Stimulated activated CD4-positive, alpha-beta T cell treated with anti-CD3 and anti-CD28 coated beads, Interleukin-1b, Interleukin-23, amount 100 ng/mL, for 24 hours (primary cell): ENCODE results near the gene RXRA.

Experiments
- DNase-seq, 4 experiments: peaks; one replicate each; pipeline ENCODE4 v3.0.0-alpha.2; 2020; ENCODE audit warnings: low read depth in 4 of 4, low spot score in 1 of 4

RXRA gene

DNA sequence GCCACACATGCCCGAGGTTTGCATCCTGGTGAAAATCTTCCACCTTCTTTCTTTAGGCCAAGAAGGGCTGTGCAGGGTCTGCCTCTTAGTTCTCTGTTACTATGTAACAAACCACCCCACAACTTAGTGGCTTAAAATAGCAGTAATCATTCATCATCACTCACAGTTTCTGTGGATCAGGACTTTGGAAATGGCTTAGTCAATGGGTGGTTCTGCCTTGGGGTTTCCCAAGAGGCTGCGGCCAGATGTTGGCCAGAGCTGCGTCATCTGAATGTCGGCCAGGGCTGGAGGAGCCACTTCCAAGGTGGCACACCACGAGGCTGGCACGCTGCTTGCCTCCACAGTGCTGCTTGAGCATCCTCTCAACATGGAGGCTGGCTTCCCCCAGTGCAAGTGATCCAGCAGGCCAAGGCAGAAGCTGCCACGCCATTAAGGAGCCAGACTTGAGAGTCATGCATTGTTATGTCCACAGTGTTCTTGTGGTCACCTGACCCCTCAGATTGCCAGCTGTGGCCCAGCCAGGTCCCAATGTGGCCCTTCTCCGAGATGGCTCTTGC is 135.2 kb downstream of the RXRA start:
- no peak for DNase-seq

- no peak for DNase-seq
These were observed 136.1 kb downstream of the RXRA start for GRCh38 chr9:134462318-134462717.

DNA sequence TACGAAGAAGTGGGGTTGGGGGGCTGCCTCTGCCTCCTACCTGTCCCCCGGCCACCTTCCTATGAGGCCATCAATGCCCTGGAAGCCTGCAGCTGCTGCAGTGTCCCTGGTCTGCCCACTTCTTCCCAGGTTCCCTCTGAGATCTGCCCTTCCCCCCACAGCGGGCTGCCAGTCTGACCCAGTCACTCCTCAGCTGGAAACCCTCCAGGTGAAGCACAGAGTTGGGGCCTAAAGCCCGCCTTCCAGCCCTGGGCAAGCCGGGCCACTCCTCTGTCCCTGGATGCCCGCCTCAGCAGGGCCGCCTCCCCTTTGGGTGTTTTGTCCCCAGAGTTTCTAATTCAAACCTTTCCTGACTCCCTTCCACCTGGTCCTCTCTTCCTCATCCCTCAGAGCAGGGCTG is 137.0 kb downstream of the RXRA start:
- no peak for DNase-seq

GRCh38 chr9:134466869-134467616 is 140.8 kb downstream of the RXRA start:
- no peak for DNase-seq

DNA sequence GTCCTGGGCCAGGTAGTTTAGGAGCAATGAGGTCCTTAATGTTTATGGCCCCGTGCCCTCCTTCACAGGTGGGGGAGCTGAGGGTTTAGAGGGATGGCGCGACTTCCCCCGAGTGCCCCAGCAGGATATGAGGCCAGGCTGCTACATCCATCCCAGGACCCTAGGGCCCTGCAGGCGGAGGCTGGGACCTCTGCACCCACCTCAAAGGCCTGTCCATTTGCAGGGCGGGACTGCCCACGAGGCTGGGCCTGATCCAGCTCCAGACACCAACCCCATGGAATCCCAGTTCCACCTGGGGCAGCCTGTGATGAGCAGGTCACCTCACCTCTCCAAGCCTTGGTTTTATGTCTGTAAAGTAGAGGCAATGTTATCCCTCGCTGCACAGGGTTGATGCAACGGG is 142.1 kb downstream of the RXRA start:
- no peak for DNase-seq

DNA sequence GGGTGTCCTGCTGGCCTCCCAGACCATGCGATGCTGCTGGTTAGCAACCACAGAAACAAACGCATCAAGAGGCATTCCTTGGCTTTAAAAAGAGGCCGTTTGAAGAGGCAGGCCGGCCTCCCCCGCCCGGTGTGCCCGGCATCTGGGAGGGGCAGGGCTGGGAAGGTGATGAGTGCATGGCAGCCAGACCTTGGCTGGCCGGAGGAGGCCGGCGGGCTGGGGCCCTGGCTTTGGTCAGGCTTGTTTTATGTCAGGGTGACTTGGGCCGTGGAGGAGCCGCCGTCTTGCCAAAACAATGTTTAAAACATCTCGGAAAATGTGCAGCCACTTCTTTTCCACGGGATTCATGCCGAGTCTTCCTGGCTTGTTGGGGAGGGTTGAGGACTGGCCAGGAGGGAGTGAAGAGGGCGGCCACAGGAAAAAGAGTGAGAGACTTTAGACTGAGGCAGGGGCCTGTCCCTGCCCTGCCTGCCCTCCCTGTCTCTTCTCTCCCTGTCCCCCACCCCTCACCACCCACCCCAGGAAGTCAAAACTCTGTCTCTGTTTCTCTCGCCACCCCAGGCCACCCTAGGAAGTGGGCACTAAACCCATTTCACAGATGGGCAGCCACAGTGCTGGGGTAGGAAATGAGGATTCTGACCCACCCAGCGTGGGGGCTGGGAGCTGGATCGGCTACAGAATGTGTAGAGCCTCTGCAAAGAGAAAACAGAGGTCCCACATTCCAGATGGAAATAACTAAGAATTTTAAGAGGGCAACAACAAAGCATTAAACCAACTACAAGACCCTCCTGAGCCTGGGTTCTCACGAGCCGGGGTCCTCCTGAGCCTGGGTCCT is 143.0 kb downstream of the RXRA start:
- DNase-seq = no peak

DNA sequence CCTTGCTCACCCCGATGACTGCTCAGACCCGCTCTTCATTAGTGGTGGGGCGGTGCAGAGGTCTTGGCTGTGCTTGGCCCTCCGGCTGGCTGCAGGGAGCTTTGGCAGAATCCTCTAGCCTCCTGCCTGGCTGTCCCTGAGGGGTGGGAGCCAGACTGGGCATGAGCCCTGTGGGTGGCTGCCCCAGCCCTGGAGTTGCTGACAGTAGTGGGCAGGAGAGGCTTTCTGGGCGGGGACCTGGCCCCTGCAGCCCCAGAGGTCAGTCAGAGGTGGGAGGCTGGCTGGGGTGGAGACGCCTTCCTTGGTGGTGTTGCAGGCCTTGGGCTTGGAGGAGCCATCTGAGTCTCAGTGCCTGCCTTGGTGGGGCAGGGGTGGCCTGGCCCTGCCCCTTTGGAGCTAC is 146.0 kb downstream of the RXRA start:
- no peak for DNase-seq

DNA sequence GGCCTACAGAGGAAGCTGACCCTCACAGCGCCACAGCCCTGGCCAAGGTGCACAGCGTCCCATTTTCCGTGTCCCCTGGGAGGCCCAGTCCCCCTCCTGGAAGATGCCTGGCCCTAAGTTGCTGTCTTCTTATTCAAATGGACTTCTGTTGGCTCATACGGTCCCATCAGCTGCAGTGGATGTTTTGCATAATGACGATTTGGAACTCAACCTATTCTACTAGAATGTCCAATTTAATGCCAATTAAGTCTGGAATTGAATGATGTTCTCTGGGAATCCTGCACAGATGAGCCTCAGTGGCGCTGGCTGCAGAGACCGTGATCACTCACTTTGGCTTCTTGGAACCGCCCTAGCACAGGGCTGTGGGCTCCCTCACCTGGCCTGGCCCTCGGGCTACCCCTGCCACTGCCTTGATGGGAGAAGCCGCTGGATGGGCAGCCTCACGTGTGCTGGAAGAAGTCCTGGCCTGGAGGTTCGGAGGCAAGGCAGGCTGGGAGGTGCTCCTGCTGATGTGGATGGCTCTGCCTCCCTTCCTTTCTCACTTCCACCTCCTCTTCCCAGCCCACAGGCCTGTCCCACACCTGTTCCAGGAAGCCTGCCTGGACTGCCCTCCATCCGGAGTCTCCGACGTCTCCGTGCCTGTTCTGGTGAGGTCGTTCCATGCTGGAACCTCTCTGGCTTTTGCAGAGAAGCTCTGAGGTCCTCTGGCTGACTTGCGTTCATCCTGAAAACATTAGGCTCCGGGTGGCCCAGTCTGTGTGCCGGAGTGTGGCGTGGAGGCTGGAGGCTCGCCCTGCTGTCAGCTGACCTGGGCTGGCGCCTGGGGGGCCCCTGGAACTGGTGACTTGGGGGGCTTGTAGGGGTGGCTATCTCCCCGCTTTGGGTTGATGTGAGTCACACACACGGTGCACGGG is 147.1 kb downstream of the RXRA start:
- DNase-seq = no peak

DNA sequence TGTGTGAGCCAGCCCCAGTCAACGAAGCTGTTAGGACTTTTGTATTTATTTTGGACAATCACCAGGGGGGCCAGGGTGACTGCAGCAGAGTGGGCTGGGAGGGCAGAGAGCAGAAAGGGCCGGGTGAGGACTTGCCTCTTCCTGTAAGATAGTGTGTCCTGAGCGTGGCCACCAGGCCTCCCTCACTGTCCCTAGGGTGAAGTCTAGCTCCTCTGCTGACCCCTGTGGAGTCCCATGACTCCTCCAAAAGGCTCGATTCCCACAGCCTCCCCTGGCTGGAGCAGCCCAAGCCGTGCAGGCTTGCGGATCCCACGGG is 147.8 kb downstream of the RXRA start:
- no peak for DNase-seq

- DNase-seq = no peak
These were observed 148.9 kb downstream of the RXRA start for GRCh38 chr9:134475011-134475790.

DNA sequence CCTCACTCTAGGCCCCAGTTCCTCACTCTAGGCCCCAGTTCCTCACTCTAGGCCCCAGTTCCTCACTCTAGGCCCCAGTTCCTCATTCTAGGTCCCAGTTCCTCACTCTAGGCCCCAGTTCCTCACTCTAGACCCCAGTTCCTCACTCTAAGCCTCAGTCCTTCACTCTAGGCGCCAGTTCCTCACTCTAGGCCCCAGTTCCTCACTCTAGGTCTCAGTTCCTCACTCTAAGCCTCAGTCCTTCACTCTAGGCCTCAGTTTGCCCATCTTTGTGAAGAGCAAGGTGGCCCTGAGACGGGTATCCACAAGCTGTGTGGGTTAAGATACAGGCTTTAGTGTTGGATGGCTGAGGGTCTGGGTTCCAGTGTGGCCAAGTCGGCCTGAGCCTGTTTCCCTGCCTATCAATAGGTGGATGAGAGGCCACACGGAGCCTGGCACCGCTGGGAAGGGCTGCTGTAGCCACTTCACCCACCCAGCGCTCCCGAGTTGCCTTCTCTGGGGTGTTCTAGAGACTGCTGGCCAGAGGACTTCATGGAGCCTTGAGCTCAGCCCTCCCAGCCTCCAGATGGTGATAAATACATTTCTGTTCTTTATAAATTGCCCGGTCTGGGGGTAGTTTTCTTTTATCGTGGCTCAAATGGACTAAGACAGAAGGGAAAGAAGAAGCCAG is 150.2 kb downstream of the RXRA start:
- DNase-seq = no peak

DNA sequence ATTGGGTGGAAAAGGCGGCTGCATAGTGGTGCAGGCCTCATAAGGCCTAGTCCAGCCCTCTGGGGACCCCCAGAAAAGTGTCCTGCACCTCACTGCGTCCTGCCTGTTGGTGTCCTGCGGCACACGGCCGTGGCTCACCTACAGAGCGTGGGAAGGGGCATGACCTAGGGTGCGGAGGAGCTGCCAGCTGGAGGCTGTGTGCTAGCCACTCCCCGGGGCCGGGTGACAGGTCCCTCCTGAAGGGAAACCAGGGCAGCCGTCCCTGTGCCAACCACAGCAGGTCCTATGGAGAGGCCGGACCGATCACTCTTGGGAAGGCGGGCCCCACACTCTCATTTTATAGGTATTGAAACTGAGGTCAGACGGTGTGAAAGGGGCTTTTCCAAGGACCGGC is 150.7 kb downstream of the RXRA start:
- no peak for DNase-seq

DNA sequence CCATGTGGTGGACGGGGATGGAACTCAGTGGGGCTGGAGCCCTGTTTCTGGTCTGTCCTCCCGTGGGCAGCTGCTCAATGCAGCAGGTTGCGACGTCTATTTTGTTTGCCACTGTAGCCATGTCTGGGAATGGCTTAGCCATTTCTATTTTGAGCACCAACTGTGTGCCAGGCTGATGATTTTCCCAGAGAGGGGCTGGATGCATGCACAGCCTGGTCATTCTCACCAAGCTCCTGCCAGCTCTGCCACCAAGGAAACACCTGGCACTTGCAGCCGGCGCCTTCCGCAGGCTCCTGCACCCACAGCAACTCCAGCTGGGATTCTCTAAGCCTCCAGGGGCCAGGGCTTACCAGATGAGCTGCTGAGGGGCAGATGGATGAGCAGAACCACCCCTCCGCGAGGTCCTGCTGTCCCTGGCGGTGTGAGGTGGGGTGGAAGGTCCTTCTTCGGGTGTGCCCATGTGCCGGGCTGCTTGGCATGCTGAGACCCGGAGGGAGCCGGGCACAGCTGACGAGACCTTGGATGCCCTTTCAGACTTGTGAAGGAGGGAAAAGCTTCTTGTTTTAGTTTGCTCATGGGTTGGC is 151.2 kb downstream of the RXRA start:
- no peak for DNase-seq

- DNase-seq = no peak
These were observed 151.7 kb downstream of the RXRA start for GRCh38 chr9:134477927-134478326.

GRCh38 chr9:134481762-134482161 is 155.5 kb downstream of the RXRA start:
- DNase-seq = no peak

GRCh38 chr9:134482226-134482625 is 156.0 kb downstream of the RXRA start:
- DNase-seq = no peak

DNA sequence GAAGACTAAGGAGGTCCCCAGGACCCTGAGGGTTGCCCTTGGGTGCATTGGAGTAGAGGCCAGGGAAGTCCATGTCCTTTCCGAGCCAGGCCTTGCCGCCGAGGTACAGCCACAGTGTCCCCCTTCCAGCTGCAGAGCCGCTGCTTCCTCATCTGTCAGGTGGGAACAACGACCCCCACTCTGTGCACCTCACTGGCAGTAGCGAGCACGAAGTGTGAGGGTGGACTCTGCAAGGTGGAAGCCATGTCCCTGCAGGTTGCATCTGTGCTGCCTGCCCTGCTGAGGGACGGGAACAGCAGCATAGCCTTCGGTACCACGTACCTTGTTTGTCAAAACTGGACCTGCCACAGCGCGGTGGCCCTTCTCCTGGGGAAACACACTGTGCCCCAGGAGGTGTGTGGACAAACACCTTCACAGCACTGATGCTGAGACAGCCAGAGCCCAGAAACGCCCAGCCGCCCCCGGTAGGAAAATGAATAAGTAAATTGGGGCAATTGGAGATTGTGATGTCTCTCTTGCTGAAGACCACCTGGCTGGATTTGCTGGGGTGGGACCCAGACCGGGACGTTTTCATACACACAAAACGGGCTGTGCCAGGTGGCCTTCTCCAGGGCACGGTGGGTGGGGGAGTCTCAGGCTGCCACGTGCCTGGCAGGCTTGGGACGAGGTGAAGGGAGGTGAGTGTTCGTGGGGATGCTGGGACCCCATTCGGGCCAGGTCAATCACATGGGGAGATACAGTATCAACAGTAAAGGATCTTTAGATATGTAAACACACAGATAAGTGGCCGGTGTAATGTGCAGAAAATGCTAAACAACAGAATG is 157.3 kb downstream of the RXRA start:
- DNase-seq = no peak

DNA sequence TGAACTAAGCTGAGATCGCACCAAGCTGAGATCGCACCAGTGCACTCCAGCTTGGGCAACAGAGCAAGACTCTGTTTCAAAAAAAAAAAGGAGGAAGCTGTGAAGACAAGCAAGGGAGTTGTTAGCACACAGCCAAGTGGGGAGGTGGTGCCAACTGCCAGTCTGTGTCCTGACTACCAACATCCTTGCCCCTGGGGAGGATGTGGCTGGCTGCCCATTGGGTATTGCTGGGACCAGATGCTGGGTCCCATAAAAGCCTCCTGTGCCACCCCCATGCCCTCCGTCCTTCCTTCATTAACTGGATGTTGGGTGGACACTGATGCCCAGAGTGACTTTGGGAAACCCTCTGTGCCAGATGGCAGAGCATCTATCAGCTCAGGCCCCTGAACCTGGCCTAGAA is 158.2 kb downstream of the RXRA start:
- DNase-seq = no peak

- DNase-seq = no peak
These were observed 159.4 kb downstream of the RXRA start for GRCh38 chr9:134485653-134486052.
